HG02798 (cell line): Measurements from ENCODE around the gene NPAS3.

Source experiments
- ATAC-seq: cut with Tn5 transposase; IDR thresholded peaks from one replicate; pipeline ENCODE4 v1.9.1; 2021; ENCODE audit warnings: mild to moderate bottlenecking; ENCODE audit not compliant: unreplicated experiment, poor library complexity

The NPAS3 gene

GRCh38 chr14:33679461-33680225 is 741.0 kb downstream of the NPAS3 start:
- no peak for ATAC-seq

GRCh38 chr14:33680873-33681272 is 742.2 kb downstream of the NPAS3 start:
- no peak for ATAC-seq

GRCh38 chr14:33682760-33683159 is 744.1 kb downstream of the NPAS3 start:
- ATAC-seq: no peak

GRCh38 chr14:33685026-33685425 is 746.3 kb downstream of the NPAS3 start:
- ATAC-seq: no peak

GRCh38 chr14:33685698-33686097 is 747.0 kb downstream of the NPAS3 start:
- ATAC-seq: no peak

GRCh38 chr14:33686218-33686617 is 747.5 kb downstream of the NPAS3 start:
- no peak for ATAC-seq

- ATAC-seq: no peak
Measured at GRCh38 chr14:33686856-33687255, 748.2 kb downstream of the NPAS3 start.

- no peak for ATAC-seq
Measured at GRCh38 chr14:33689680-33690079, 751.0 kb downstream of the NPAS3 start.

- ATAC-seq: no peak
Measured at GRCh38 chr14:33691907-33692306, 753.2 kb downstream of the NPAS3 start.

- ATAC-seq: no peak
Measured at GRCh38 chr14:33692762-33693161, 754.1 kb downstream of the NPAS3 start.

GRCh38 chr14:33693237-33693636 is 754.6 kb downstream of the NPAS3 start:
- no peak for ATAC-seq

- no peak for ATAC-seq
Measured at GRCh38 chr14:33696165-33696564, 757.5 kb downstream of the NPAS3 start.

GRCh38 chr14:33699300-33699983 is 760.8 kb downstream of the NPAS3 start:
- ATAC-seq: no peak

GRCh38 chr14:33700052-33700451 is 761.4 kb downstream of the NPAS3 start:
- no peak for ATAC-seq

- no peak for ATAC-seq
Measured at GRCh38 chr14:33702293-33702692, 763.6 kb downstream of the NPAS3 start.

GRCh38 chr14:33704481-33704880 is 765.8 kb downstream of the NPAS3 start:
- no peak for ATAC-seq

- ATAC-seq: no peak
Measured at GRCh38 chr14:33705490-33705889, 766.8 kb downstream of the NPAS3 start.

GRCh38 chr14:33707716-33708115 is 769.0 kb downstream of the NPAS3 start:
- no peak for ATAC-seq

GRCh38 chr14:33709283-33709682 is 770.6 kb downstream of the NPAS3 start:
- no peak for ATAC-seq

GRCh38 chr14:33709711-33710110 is 771.0 kb downstream of the NPAS3 start:
- ATAC-seq: no peak

- no peak for ATAC-seq
Measured at GRCh38 chr14:33710273-33710672, 771.6 kb downstream of the NPAS3 start.

GRCh38 chr14:33711194-33711593 is 772.5 kb downstream of the NPAS3 start:
- ATAC-seq: no peak
